ENCODE measurements around the gene CELSR1.

GRCh38 chr22:46564084-46564714 lies 26.8 kb upstream of the CELSR1 start:
- TF ChIP-seq POLR2A (IDR thresholded peaks at IDR 0.05) (no peak), CTCF (IDR thresholded peaks at IDR 0.05) (no peak), POLR2AphosphoS5 (IDR thresholded peaks at IDR 0.05) (no peak)
